Astrocyte (in vitro differentiated cells and primary cell): ENCODE data around the gene RTN1. TPM values are rescaled to one million over a fixed set of nuclear protein-coding genes. Genes with fewer than 3 reads are reported as not detected.

Experiments
- DNase-seq: peaks from one replicate; pipeline ENCODE4 v3.0.0-alpha.2; 2010; ENCODE audit warnings: low read depth
- FAIRE-seq: peaks from 2 replicates; lab custom pipeline; 2011; peaks lifted over from hg19 to GRCh38; lab: Jason Lieb, UNC
- H2AFZ ChIP-seq: 2 replicates; pipeline ENCODE4 v1.6.0; 2012; ENCODE audit warnings: low read depth, low read length, inconsistent platforms
- H3K27ac ChIP-seq: 2 replicates; pipeline ENCODE4 v1.5.1; 2011; ENCODE audit warnings: low read depth, low read length, inconsistent platforms
- H3K27me3 ChIP-seq: 2 replicates; pipeline ENCODE4 v1.6.0; 2011; ENCODE audit warnings: low read length, inconsistent platforms; ENCODE audit not compliant: insufficient read depth
- H3K36me3 ChIP-seq: 2 replicates; pipeline ENCODE4 v1.5.1; 2011; ENCODE audit warnings: low read length, inconsistent platforms; ENCODE audit not compliant: insufficient read depth
- H3K4me1 ChIP-seq: 2 replicates; pipeline ENCODE4 v1.5.1; 2011; ENCODE audit warnings: low read length, inconsistent platforms; ENCODE audit not compliant: insufficient read depth
- H3K4me2 ChIP-seq: 2 replicates; pipeline ENCODE4 v1.6.0; 2012; ENCODE audit warnings: low read length, inconsistent platforms
- H3K4me3 ChIP-seq: 2 replicates; pipeline ENCODE4 v1.5.1; 2011; ENCODE audit warnings: low read depth, mild to moderate bottlenecking, low read length, inconsistent platforms; ENCODE audit not compliant: insufficient read depth
- H3K79me2 ChIP-seq: 2 replicates; pipeline ENCODE4 v1.6.0; 2012; ENCODE audit warnings: mild to moderate bottlenecking, low read length, inconsistent platforms; ENCODE audit not compliant: insufficient read depth
- H3K9ac ChIP-seq: 2 replicates; pipeline ENCODE4 v1.6.0; 2012; ENCODE audit warnings: mild to moderate bottlenecking, low read length, inconsistent platforms
- H3K9me3 ChIP-seq: 2 replicates; pipeline ENCODE4 v1.5.1; 2012; ENCODE audit warnings: low read depth, mild to moderate bottlenecking, low read length, inconsistent platforms; ENCODE audit not compliant: insufficient read depth
- H4K20me1 ChIP-seq: 2 replicates; pipeline ENCODE4 v1.6.0; 2012; ENCODE audit warnings: low read length, inconsistent platforms; ENCODE audit not compliant: insufficient read depth
- H3K27ac Mint-ChIP-seq: one replicate; pipeline ENCODE4 v1.8.0; 2021; ENCODE audit warnings: mild to moderate bottlenecking, mixed read lengths; ENCODE audit not compliant: unreplicated experiment
- H3K27me3 Mint-ChIP-seq: one replicate; pipeline ENCODE4 v1.8.0; 2021; ENCODE audit warnings: low read depth, mixed read lengths; ENCODE audit not compliant: unreplicated experiment
- H3K36me3 Mint-ChIP-seq: one replicate; pipeline ENCODE4 v1.8.0; 2021; ENCODE audit warnings: low read depth, mixed read lengths; ENCODE audit not compliant: unreplicated experiment
- H3K4me1 Mint-ChIP-seq: one replicate; pipeline ENCODE4 v1.8.0; 2021; ENCODE audit warnings: low read depth, mixed read lengths; ENCODE audit not compliant: unreplicated experiment
- H3K4me3 Mint-ChIP-seq: one replicate; pipeline ENCODE4 v1.8.0; 2021; ENCODE audit warnings: mild to moderate bottlenecking, moderate library complexity, mixed read lengths; ENCODE audit not compliant: unreplicated experiment
- H3K9me3 Mint-ChIP-seq: one replicate; pipeline ENCODE4 v1.8.0; 2021; ENCODE audit warnings: mild to moderate bottlenecking, mixed read lengths; ENCODE audit not compliant: unreplicated experiment
- CTCF ChIP-seq: IDR thresholded peaks from 2 replicates; pipeline ENCODE4 v1.5.1; 2011; ENCODE audit warnings: low read depth, mild to moderate bottlenecking, inconsistent platforms, low read length, moderate library complexity; ENCODE audit not compliant: insufficient read depth
- EZH2 ChIP-seq: IDR thresholded peaks from 2 replicates; pipeline ENCODE4 v1.6.1; 2012; ENCODE audit warnings: mild to moderate bottlenecking, low read length, inconsistent platforms; ENCODE audit not compliant: insufficient read depth
- total RNA-seq: library from RNA; stranded (reverse); gene quantifications from 2 replicates; pipeline ENCODE4 v1.2.1, GENCODE V29; 2021

RTN1 gene
- total RNA-seq, 1 donor from 2014 or later = 1.2 TPM

DNA sequence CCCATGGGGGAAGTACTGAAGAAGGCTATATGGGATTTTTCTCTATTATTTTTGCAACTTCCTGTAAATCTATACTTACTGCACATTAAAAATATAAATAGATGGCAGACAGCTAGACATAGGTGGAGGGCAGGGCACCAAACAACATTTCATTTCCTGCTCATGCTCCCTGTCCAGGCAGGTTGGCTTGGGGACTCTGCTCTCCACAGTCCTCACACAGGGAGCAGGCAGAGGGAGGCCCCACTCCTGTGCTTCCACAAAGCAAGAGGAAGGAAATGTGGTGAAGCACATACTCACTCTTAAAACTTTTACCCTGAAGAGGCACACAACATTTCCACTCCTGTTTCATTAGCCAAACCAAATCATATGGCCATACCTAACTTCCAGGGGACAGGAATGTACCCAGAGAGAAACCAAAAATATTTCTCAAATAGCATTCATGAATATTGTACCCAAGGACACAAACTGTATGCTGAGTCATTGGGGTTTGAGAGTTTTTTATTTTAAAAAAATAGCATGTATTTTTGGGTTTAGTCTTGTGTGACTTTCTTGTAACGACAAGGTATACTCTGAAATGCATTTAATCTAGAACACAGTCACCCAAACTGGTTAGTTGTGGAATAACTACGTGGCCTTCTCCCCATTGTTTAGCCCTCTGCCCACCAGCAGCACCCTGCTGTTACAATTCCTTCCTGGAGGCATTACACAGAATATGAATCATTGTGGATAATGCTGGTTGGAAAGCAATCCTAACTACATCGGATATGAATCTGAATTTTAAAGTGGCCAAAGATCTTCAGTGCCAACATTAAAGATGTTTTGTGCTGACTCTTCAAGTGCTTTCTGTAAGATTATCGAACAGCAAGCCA lies 40.9 kb downstream of the RTN1 start:
- peak; percentile 80 for FAIRE-seq
- H2AFZ ChIP-seq = peak overlapping the region; percentile 65

DNA sequence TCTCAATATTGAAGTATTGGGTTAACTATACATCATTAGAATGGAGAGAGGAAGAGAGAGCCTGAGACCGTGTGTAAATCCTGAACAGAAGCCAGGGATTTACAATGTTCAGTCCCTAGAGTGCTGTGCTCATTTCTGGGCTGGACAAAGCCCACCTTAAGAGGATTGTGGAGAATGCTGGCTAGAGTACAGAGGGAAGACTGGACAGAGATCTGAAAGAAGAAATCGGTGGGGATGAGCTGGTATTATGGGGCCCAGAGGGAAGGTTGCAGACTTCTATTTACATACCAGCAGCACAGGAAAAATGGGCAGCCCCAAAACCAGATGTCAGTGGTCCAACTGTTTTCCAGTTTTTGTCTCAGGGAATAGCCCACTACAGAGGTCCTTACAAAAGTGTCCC lies 42.3 kb downstream of the RTN1 start:
- H3K9me3 Mint-ChIP-seq = peaks cover under 1% of the 10 kb centered on the region
- Histone ChIP-seq H3K36me3 (no peaks in the 10 kb centered on the region), H2AFZ (no peak overlapping the region), H3K27me3 (no peaks in the 10 kb centered on the region), H3K4me1 (peaks cover 15% of the 10 kb centered on the region), H3K4me2 (no peak overlapping the region), H4K20me1 (no peaks in the 10 kb centered on the region), H3K27ac (no peak overlapping the region), H3K4me3 (no peak overlapping the region), H3K9ac (no peak overlapping the region), H3K9me3 (no peaks in the 10 kb centered on the region), H3K79me2 (no peaks in the 10 kb centered on the region)
- DNase-seq (no peak), FAIRE-seq (no peak)
- H3K4me1 Mint-ChIP-seq = peaks cover 5% of the 10 kb centered on the region
- no peak overlapping the region for H3K27ac Mint-ChIP-seq
- no peak for TF ChIP-seq CTCF
- TF ChIP-seq EZH2 = no peak
- H3K36me3 Mint-ChIP-seq = no peaks in the 10 kb centered on the region
- H3K27me3 Mint-ChIP-seq = no peaks in the 10 kb centered on the region
- no peak overlapping the region for H3K4me3 Mint-ChIP-seq

More for the DNA sequence above, 40.9 kb downstream of the RTN1 start:
- Mint-ChIP-seq H3K9me3 (no peaks in the 10 kb centered on the region), H3K27me3 (no peaks in the 10 kb centered on the region), H3K4me3 (no peak overlapping the region), H3K4me1 (peaks cover 5% of the 10 kb centered on the region), H3K36me3 (no peaks in the 10 kb centered on the region), H3K27ac (peak overlapping the region; percentile 14)
- H3K27me3 ChIP-seq = no peaks in the 10 kb centered on the region
- H3K36me3 ChIP-seq = no peaks in the 10 kb centered on the region
- H4K20me1 ChIP-seq = no peaks in the 10 kb centered on the region
- TF ChIP-seq CTCF (no peak), EZH2 (no peak)
- peak overlapping the region; percentile 69 for H3K27ac ChIP-seq
- H3K4me3 ChIP-seq = no peak overlapping the region
- no peaks in the 10 kb centered on the region for H3K9me3 ChIP-seq
- H3K4me2 ChIP-seq = peak overlapping the region; percentile 58
- no peaks in the 10 kb centered on the region for H3K79me2 ChIP-seq
- peak; percentile 52 for DNase-seq
- H3K4me1 ChIP-seq = peaks cover 15% of the 10 kb centered on the region
- peak overlapping the region; percentile 25 for H3K9ac ChIP-seq

GRCh38 chr14:59827401-59827800 lies 43.2 kb downstream of the RTN1 start:
- Histone ChIP-seq H3K27me3 (no peaks in the 10 kb centered on the region), H2AFZ (no peak overlapping the region), H3K79me2 (no peaks in the 10 kb centered on the region), H3K4me2 (no peak overlapping the region), H4K20me1 (no peaks in the 10 kb centered on the region), H3K27ac (no peak overlapping the region), H3K4me3 (no peak overlapping the region), H3K9me3 (no peaks in the 10 kb centered on the region), H3K4me1 (peaks cover 15% of the 10 kb centered on the region), H3K9ac (no peak overlapping the region), H3K36me3 (no peaks in the 10 kb centered on the region)
- no peak overlapping the region for H3K27ac Mint-ChIP-seq
- peaks cover 2% of the 10 kb centered on the region for H3K9me3 Mint-ChIP-seq
- H3K27me3 Mint-ChIP-seq = no peaks in the 10 kb centered on the region
- H3K36me3 Mint-ChIP-seq = no peaks in the 10 kb centered on the region
- H3K4me1 Mint-ChIP-seq = peaks cover 5% of the 10 kb centered on the region
- no peak overlapping the region for H3K4me3 Mint-ChIP-seq
- DNase-seq (no peak), FAIRE-seq (no peak)
- TF ChIP-seq CTCF (no peak), EZH2 (no peak)
